GM21390 (cell line): ENCODE results near the gene RIMBP2.

Experiments used
- ATAC-seq: cut with Tn5 transposase; IDR thresholded peaks from one replicate; pipeline ENCODE4 v1.9.1; 2021; ENCODE audit not compliant: unreplicated experiment

RIMBP2 gene

GRCh38 chr12:130555221-130555620 is 160.9 kb downstream of the RIMBP2 start:
- ATAC-seq: no peak

GRCh38 chr12:130552483-130552996 is 163.6 kb downstream of the RIMBP2 start:
- no peak for ATAC-seq

- no peak for ATAC-seq
Measured at GRCh38 chr12:130549361-130549760, 166.7 kb downstream of the RIMBP2 start.

- ATAC-seq: no peak
Measured at GRCh38 chr12:130547480-130548155, 168.5 kb downstream of the RIMBP2 start.

GRCh38 chr12:130546494-130546893 is 169.6 kb downstream of the RIMBP2 start:
- no peak for ATAC-seq

GRCh38 chr12:130545475-130545874 is 170.6 kb downstream of the RIMBP2 start:
- no peak for ATAC-seq

GRCh38 chr12:130540376-130540775 is 175.7 kb downstream of the RIMBP2 start:
- no peak for ATAC-seq

- no peak for ATAC-seq
Measured at GRCh38 chr12:130538343-130539095, 177.6 kb downstream of the RIMBP2 start.

- no peak for ATAC-seq
Measured at GRCh38 chr12:130537655-130538054, 178.4 kb downstream of the RIMBP2 start.

- ATAC-seq: no peak
Measured at GRCh38 chr12:130537051-130537450, 179.0 kb downstream of the RIMBP2 start.

GRCh38 chr12:130530429-130530828 is 185.7 kb downstream of the RIMBP2 start:
- no peak for ATAC-seq

GRCh38 chr12:130529781-130530180 is 186.3 kb downstream of the RIMBP2 start:
- no peak for ATAC-seq

GRCh38 chr12:130527239-130527638 is 188.9 kb downstream of the RIMBP2 start:
- ATAC-seq: no peak

GRCh38 chr12:130526813-130527212 is 189.3 kb downstream of the RIMBP2 start:
- no peak for ATAC-seq

- ATAC-seq: no peak
Measured at GRCh38 chr12:130525384-130526172, 190.5 kb downstream of the RIMBP2 start.

GRCh38 chr12:130524759-130525158 is 191.3 kb downstream of the RIMBP2 start:
- ATAC-seq: no peak

GRCh38 chr12:130523863-130524614 is 192.1 kb downstream of the RIMBP2 start:
- no peak for ATAC-seq

- no peak for ATAC-seq
Measured at GRCh38 chr12:130523208-130523607, 192.9 kb downstream of the RIMBP2 start.

GRCh38 chr12:130522244-130522834 is 193.8 kb downstream of the RIMBP2 start:
- ATAC-seq: no peak

- no peak for ATAC-seq
Measured at GRCh38 chr12:130521375-130522124, 194.5 kb downstream of the RIMBP2 start.
